ENCODE data around the gene RNU5D-1.

DNA sequence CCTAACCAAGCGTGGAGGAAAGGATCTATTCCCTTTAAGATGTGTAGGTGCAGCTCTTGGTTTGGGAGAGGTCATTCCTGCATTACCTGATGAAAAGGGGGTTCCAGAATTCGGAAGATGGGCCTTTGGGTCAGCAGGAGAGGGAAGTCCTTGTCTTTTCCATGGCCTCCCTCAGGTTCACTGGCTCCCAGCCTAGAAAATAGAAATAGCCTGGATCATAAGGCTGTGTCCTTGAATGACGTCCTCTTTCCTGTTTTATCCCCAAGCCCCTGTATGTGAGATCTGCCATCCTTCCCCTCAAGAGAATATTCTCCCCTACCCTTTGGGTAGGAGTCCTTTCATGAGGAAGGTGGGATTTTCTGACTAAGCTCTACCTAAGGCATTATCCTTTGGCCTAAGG is 29.9 kb upstream of the RNU5D-1 start:
- TF ChIP-seq CTCF (IDR thresholded peaks at IDR 0.05) = no peak
- TF ChIP-seq ZFX (IDR thresholded peaks at IDR 0.05; ENCODE audit: borderline replicate concordance) = no peak

Measured in 22Rv1 (cell line).